OCI-LY1 (cell line): ENCODE measurements around the gene SH2B3.

ENCODE experiments used
- H2AFZ ChIP-seq: fragments of 200-600 bp; sonication (generic), shearing (Covaris generic); 2 replicates; pipeline ENCODE4 v1.6.0; 2014; ENCODE audit warnings: antibody characterized with exemption, mild to moderate bottlenecking, low read length
- H3F3A ChIP-seq: fragments of 200-600 bp; sonication (generic), shearing (Covaris generic); 2 replicates; pipeline ENCODE4 v1.6.0; 2014; ENCODE audit warnings: mild to moderate bottlenecking, antibody characterized with exemption, low read length, moderate library complexity; ENCODE audit not compliant: insufficient read depth
- H3K27ac ChIP-seq: fragments of 200-600 bp; sonication (generic); 2 replicates; pipeline ENCODE4 v1.5.1; 2014; ENCODE audit warnings: low read length, mixed run types, mild to moderate bottlenecking, low read depth; ENCODE audit not compliant: poor library complexity, severe bottlenecking
- H3K27me3 ChIP-seq: fragments of 200-600 bp; sonication (generic); 2 replicates; pipeline ENCODE4 v1.6.0; 2014; ENCODE audit warnings: antibody characterized with exemption, mild to moderate bottlenecking, low read length, moderate library complexity; ENCODE audit not compliant: insufficient read depth
- H3K36me3 ChIP-seq: fragments of 200-600 bp; sonication (generic); 2 replicates; pipeline ENCODE4 v1.6.1; 2014; ENCODE audit warnings: mild to moderate bottlenecking, antibody characterized with exemption, low read length, moderate library complexity, mixed read lengths; ENCODE audit not compliant: insufficient read depth
- H3K4me1 ChIP-seq: fragments of 200-600 bp; sonication (generic); 2 replicates; pipeline ENCODE4 v1.5.1; 2014; ENCODE audit warnings: mild to moderate bottlenecking, low read length, moderate library complexity; ENCODE audit not compliant: insufficient read depth, severe bottlenecking
- H3K4me2 ChIP-seq: fragments of 200-600 bp; sonication (generic), shearing (Covaris generic); 2 replicates; pipeline ENCODE4 v1.6.1; 2014; ENCODE audit warnings: low read length
- H3K4me3 ChIP-seq: fragments of 200-600 bp; sonication (generic); 2 replicates; pipeline ENCODE4 v1.5.1; 2014; ENCODE audit warnings: low read length, low read depth, mild to moderate bottlenecking, mixed read lengths; ENCODE audit not compliant: poor library complexity, severe bottlenecking
- H3K79me2 ChIP-seq: fragments of 200-600 bp; shearing (Covaris generic); 2 replicates; pipeline ENCODE4 v1.6.1; 2016; ENCODE audit warnings: mixed run types, low read length, mixed read lengths; ENCODE audit not compliant: insufficient read depth
- H3K9ac ChIP-seq: fragments of 200-600 bp; sonication (generic), shearing (Covaris generic); 2 replicates; pipeline ENCODE4 v1.6.1; 2014; ENCODE audit warnings: mild to moderate bottlenecking, low read length, mixed read lengths
- H3K9me2 ChIP-seq: fragments of 200-600 bp; sonication (generic), shearing (Covaris generic); 2 replicates; pipeline ENCODE4 v1.6.1; 2014; ENCODE audit warnings: low read depth, mild to moderate bottlenecking, low read length, mixed read lengths
- H3K9me3 ChIP-seq: fragments of 200-600 bp; shearing (Covaris generic); 2 replicates; pipeline ENCODE4 v1.6.1; 2014; ENCODE audit warnings: low read length, mixed read lengths
- H4K20me1 ChIP-seq: fragments of 200-600 bp; sonication (generic), shearing (Covaris generic); 2 replicates; pipeline ENCODE4 v1.6.0; 2016; ENCODE audit warnings: mild to moderate bottlenecking, low read length; ENCODE audit not compliant: insufficient read depth
- CTCF ChIP-seq: fragments of 200-600 bp; sonication (generic), shearing (Covaris generic); IDR thresholded peaks from 2 replicates; pipeline ENCODE4 v1.5.1; 2017; ENCODE audit warnings: mild to moderate bottlenecking, antibody characterized with exemption, low read length, moderate library complexity, mixed read lengths
- EZH2 ChIP-seq: fragments of 200-600 bp; sonication (generic), shearing (Covaris generic); IDR thresholded peaks from 2 replicates; pipeline ENCODE4 v1.8.0; 2017; ENCODE audit warnings: borderline replicate concordance, mixed run types, mild to moderate bottlenecking, antibody characterized with exemption, low read length, moderate library complexity, mixed read lengths

SH2B3 gene

GRCh38 chr12:111462210-111462769, 56.6 kb downstream of the SH2B3 start:
- Histone ChIP-seq H3K79me2 (no peaks in the 10 kb centered on the region), H3K4me3 (no peak overlapping the region), H3K9me3 (no peaks in the 10 kb centered on the region), H3K27me3 (no peaks in the 10 kb centered on the region), H3K4me2 (no peak overlapping the region), H3K27ac (no peak overlapping the region), H3F3A (no peaks in the 10 kb centered on the region), H4K20me1 (no peaks in the 10 kb centered on the region), H2AFZ (no peak overlapping the region), H3K9me2 (no peaks in the 10 kb centered on the region), H3K4me1 (no peaks in the 10 kb centered on the region), H3K36me3 (peaks cover 3% of the 10 kb centered on the region), H3K9ac (no peak overlapping the region)
- TF ChIP-seq CTCF: no peak
- no peak for TF ChIP-seq EZH2

GRCh38 chr12:111467092-111467856, 61.6 kb downstream of the SH2B3 start:
- Histone ChIP-seq H3F3A (no peaks in the 10 kb centered on the region), H3K79me2 (no peaks in the 10 kb centered on the region), H3K4me1 (no peaks in the 10 kb centered on the region), H3K4me2 (no peak overlapping the region), H3K9me3 (no peaks in the 10 kb centered on the region), H3K36me3 (peaks cover 20% of the 10 kb centered on the region), H3K9me2 (no peaks in the 10 kb centered on the region), H3K9ac (no peak overlapping the region), H3K27ac (no peak overlapping the region), H4K20me1 (no peaks in the 10 kb centered on the region), H2AFZ (no peak overlapping the region), H3K27me3 (no peaks in the 10 kb centered on the region), H3K4me3 (no peak overlapping the region)
- no peak for TF ChIP-seq EZH2
- no peak for TF ChIP-seq CTCF

GRCh38 chr12:111467857-111468241, 62.1 kb downstream of the SH2B3 start:
- Histone ChIP-seq H3K4me3 (no peak overlapping the region), H3K79me2 (no peaks in the 10 kb centered on the region), H3K9me2 (no peaks in the 10 kb centered on the region), H3K27me3 (no peaks in the 10 kb centered on the region), H4K20me1 (no peaks in the 10 kb centered on the region), H2AFZ (no peak overlapping the region), H3K4me2 (no peak overlapping the region), H3F3A (no peaks in the 10 kb centered on the region), H3K4me1 (no peaks in the 10 kb centered on the region), H3K36me3 (peaks cover 20% of the 10 kb centered on the region), H3K27ac (no peak overlapping the region), H3K9ac (no peak overlapping the region), H3K9me3 (no peaks in the 10 kb centered on the region)
- TF ChIP-seq EZH2: no peak
- no peak for TF ChIP-seq CTCF
